Measurements from ENCODE around the gene PTGDS. TPM values are rescaled to one million over a fixed set of nuclear protein-coding genes. Genes with fewer than 3 reads are reported as not detected.

PTGDS gene
- total and polyA plus RNA-seq, 9 of the 15 experiments (the other 6 are each of a cell fraction or from before 2014, with no cell fraction given) = 0.46 to 7.1 (median 2.0) TPM

DNA sequence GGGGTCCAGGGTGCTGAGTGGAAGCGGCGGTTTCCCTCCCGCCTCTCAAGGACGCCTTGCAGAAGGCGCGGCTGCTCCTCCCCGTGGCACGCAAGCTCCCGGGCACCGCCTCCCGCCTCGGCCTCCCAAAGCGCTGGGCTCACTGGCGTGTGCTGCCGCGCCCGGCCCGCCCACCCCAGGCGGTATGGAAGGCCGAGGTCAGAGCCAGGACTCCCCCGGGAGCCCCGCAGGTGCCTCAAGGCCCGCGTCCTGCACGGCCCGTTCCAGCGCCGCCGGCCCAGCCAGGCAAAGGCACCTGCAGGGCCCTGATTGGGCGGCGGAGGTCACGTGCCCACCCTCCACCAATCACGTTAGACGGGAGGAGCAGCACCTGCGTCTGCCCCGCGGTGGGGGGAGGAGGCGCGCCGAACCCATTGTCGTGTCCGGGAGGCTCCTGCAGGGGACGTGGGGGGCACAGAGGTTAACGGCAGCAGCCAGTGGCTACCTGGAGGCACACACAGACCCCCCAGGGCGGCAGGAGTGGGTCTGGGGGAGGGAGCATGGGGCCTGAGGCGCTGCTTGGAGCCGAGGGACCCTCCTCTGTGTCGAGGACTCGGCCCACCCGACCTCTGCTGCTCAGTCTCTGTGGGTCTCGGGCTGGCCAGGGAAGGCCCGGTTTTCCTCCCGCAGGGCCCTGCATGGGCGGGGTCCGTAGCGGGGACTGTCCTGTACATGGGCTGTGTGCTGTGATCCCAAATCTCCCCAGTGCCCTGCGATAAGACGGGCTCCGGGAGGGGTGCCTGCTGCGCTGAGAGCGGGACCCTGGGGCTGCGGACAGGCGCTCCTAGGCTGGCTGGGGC lies 27.3 kb upstream of the PTGDS start (continued):
- TF ChIP-seq NFIX (CRISPR knock-in tag; IDR thresholded peaks at IDR 0.05; ENCODE audit: low read depth) (no peak), ZBTB17 (CRISPR knock-in tag; IDR thresholded peaks at IDR 0.05) (peak; percentile 68; the same call in 1 of the 2 replicates), POLR3G (IDR thresholded peaks at IDR 0.05; ENCODE audit: extremely low read depth, insufficient read length, insufficient replicate concordance) (no peak)
- TF ChIP-seq, protein P1, sequence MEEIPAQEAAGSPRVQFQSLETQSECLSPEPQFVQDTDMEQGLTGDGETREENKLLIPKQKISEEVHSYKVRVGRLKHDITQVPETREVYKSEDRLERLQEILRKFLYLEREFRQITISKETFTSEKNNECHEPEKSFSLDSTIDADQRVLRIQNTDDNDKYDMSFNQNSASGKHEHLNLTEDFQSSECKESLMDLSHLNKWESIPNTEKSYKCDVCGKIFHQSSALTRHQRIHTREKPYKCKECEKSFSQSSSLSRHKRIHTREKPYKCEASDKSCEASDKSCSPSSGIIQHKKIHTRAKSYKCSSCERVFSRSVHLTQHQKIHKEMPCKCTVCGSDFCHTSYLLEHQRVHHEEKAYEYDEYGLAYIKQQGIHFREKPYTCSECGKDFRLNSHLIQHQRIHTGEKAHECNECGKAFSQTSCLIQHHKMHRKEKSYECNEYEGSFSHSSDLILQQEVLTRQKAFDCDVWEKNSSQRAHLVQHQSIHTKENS (CRISPR knock-in tag; IDR thresholded peaks at IDR 0.05) = no peak

DNA sequence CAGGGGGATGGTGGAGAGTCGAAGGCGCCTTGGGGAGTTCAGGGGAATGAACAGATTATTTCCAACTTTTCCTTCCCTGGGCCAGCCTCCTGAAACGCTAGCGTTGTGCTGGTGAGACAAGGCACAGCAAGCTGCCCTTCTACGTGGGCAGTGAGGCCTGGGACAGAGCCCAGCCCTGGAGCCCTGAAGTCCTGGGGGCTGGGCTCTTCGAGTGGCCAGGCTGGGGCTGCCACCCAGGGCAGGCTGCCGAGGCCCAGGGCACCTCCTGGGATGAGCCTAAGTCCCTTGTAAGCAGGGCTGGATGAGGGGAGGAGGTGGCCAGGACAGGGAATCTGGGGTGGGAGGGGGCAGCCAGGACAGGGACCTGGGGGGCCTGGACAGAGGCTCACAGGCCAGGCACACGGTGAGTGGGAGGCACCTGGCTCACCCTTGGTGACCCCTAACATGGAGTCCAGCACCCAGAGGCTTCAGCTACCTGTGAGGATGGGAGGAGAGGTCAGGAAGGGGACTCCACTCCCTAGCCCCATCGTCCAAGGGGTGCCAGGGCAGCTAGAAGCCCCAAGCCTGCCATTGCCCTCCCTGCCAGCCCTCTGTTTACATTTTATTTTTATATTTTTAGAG lies 26.5 kb upstream of the PTGDS start:
- DNase-seq (ENCODE audit: extremely low read depth in 1 of 4, low spot score in 3 of 4) (no peak), ATAC-seq (no peak), FAIRE-seq (peak; percentile 44)
- TF ChIP-seq CHD2 (IDR thresholded peaks at IDR 0.05; ENCODE audit: low read depth, low read length) (no peak), ZNF354B (CRISPR knock-in tag; IDR thresholded peaks at IDR 0.05) (no peak), ZNF764 (CRISPR knock-in tag; IDR thresholded peaks at IDR 0.05; ENCODE audit: low read depth) (no peak), POLR2H (tag; IDR thresholded peaks at IDR 0.05; ENCODE audit: low read depth) (no peak), KAT2B (IDR thresholded peaks at IDR 0.05; ENCODE audit: low read depth, low read length) (no peak), TCF3 (CRISPR knock-in tag; IDR thresholded peaks at IDR 0.05) (no peak), CAMTA2 (CRISPR knock-in tag; conservative IDR thresholded peaks at IDR 0.05) (no peak), SMARCA5 (IDR thresholded peaks at IDR 0.05) (no peak), ZFX (CRISPR knock-in tag; IDR thresholded peaks at IDR 0.05) (no peak), KLF16 (IDR thresholded peaks at IDR 0.05) (no peak), E2F3 (CRISPR knock-in tag; IDR thresholded peaks at IDR 0.05) (no peak), ZSCAN32 (CRISPR knock-in tag; IDR thresholded peaks at IDR 0.05) (no peak), HNRNPLL (IDR thresholded peaks at IDR 0.05; ENCODE audit: low read depth, low read length, poor library complexity, severe bottlenecking) (no peak)
- WGBS (ENCODE audit: insufficient coverage, low coverage, missing lambda C conversion rate) = 25% methylated on average over 7 of the region's 9 CpGs
- Histone ChIP-seq H3K4me1 (replicated peaks in 1 of 2; ENCODE audit: control insufficient read depth in 2 of 2, insufficient read depth in 2 of 2, low read length in 2 of 2) (peaks cover 6 to 82% of the 10 kb centered on the region in 2 experiments), H3K9me3 (replicated peaks; ENCODE audit: control insufficient read depth, insufficient read depth, low read depth, low read length) (no peaks in the 10 kb centered on the region), H3K4me3 (peak overlapping the region; percentile 51), H3K79me2 (ENCODE audit: control insufficient read depth, insufficient read depth, low read length) (no peaks in the 10 kb centered on the region), H3K36me3 (ENCODE audit: control insufficient read depth, insufficient read depth, low read length) (no peaks in the 10 kb centered on the region), H3K9ac (ENCODE audit: insufficient read depth in 1 of 2, low read depth in 2 of 2, low read length in 2 of 2) (peak overlapping the region; percentile 68 to 92; a peak in 3 of 4 replicates), H4K20me1 (replicated peaks; ENCODE audit: control insufficient read depth, insufficient read depth, low read length) (0 out of 2 replicates have a peak, but pooled peaks cover 4% of the 10 kb centered on the region), H2AFZ (ENCODE audit: low read depth, low read length) (peak overlapping the region; percentile 78), H3K4me2 (ENCODE audit: insufficient read depth, low read length) (peak overlapping the region; percentile 74), H3K9me1 (ENCODE audit: control insufficient read depth, insufficient read depth, low read length) (peaks cover 2% of the 10 kb centered on the region), H3K27ac (ENCODE audit: extremely low read depth, low read depth, low read length) (no peak overlapping the region), H3K27me3 (ENCODE audit: control insufficient read depth in 2 of 2, insufficient read depth in 2 of 2, low read length in 2 of 2) (peaks cover 2 to 6% of the 10 kb centered on the region in 2 experiments; a peak in 3 of 5 replicates)
- no TSS peak for BruUV-seq (replicated peaks)
- intact Hi-C loops (cut with micrococcal nuclease) (no loop called here), in situ Hi-C loops (cut with MboI) (no loop called here)
- ChIA-PET CTCF (ENCODE audit: low intra/inter-chr PET ratio) (no interaction called here), POLR2A (interaction anchor here (0.6 to 1.0 kb wide), 2 partner anchors 14 to 143 kb away, joined by 3 to 4 read pairs; partner anchors contain the start of gene RABL6)
